Parathyroid adenoma (tissue), 2 donors: Measurements from ENCODE around the gene SOX13.

Experiments
- H2AFZ ChIP-seq: fragments of 300-600 bp; sonication (generic); one replicate; pipeline ENCODE4 v1.7.0; 2017; ENCODE audit warnings: antibody characterized with exemption, mild to moderate bottlenecking
- H3K27ac ChIP-seq: fragments of 300-600 bp; sonication (generic); one replicate; pipeline ENCODE4 v1.7.0; 2017
- H3K27me3 ChIP-seq: fragments of 300-600 bp; sonication (generic); one replicate; pipeline ENCODE4 v1.7.0; 2017; ENCODE audit warnings: low read length; ENCODE audit not compliant: control insufficient read depth, insufficient read depth
- H3K36me3 ChIP-seq: fragments of 300-600 bp; sonication (generic); one replicate; pipeline ENCODE4 v1.7.0; 2017; ENCODE audit warnings: low read length; ENCODE audit not compliant: control insufficient read depth, insufficient read depth
- H3K4me1 ChIP-seq: fragments of 300-600 bp; sonication (generic); one replicate; pipeline ENCODE4 v1.7.0; 2017; ENCODE audit warnings: control low read depth
- H3K4me2 ChIP-seq: fragments of 300-600 bp; sonication (generic); one replicate; pipeline ENCODE4 v1.7.0; 2017; ENCODE audit warnings: low read length
- H3K4me3 ChIP-seq: fragments of 300-600 bp; sonication (generic); one replicate; pipeline ENCODE4 v1.7.0; 2017; ENCODE audit warnings: low read depth, low read length
- H3K79me2 ChIP-seq: fragments of 300-600 bp; sonication (generic); one replicate; pipeline ENCODE4 v1.7.0; 2017; ENCODE audit warnings: control low read depth
- H3K9ac ChIP-seq: fragments of 300-600 bp; sonication (generic); one replicate; pipeline ENCODE4 v1.7.0; 2017; ENCODE audit warnings: mild to moderate bottlenecking
- H3K9me3 ChIP-seq: fragments of 300-600 bp; sonication (generic); one replicate; pipeline ENCODE4 v1.7.0; 2017; ENCODE audit warnings: low read length; ENCODE audit not compliant: control insufficient read depth
- TF ChIP-seq, protein P1 (sequence below): fragments of 300-600 bp; sonication (generic); IDR thresholded peaks from one replicate; pipeline ENCODE4 v1.7.0; 2017; ENCODE audit warnings: antibody characterized with exemption, mild to moderate bottlenecking
- donor health status: primary hyperparathyroidism.

The SOX13 gene

DNA sequence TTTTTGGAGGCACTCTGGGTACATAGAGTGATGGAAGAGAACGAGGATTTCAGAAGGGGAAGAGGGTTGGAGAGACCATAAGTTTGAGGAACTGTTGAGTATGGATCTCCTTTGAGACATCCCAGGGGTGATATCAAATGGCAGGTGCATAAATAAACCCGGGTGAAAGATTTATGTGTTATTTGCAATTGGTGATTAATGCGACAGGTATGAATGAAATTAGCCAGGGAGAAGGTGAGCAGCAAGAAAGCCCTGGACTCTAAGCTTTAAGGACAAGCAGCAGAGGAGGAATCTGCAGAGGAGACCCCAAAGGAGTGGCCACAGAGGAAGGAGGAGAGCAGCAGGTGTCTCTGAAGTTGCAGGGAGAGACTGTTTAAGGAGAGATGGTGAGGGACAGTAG, 102.0 kb downstream of the SOX13 start:
- H3K9me3 ChIP-seq, result no peaks in the 10 kb centered on the region
- no peaks in the 10 kb centered on the region for H3K4me1 ChIP-seq
- no peak overlapping the region for H2AFZ ChIP-seq
- H3K27me3 ChIP-seq, result no peaks in the 10 kb centered on the region
- no peak overlapping the region for H3K9ac ChIP-seq
- H3K4me3 ChIP-seq, result no peak overlapping the region
- H3K36me3 ChIP-seq, result no peaks in the 10 kb centered on the region
- no peak overlapping the region for H3K4me2 ChIP-seq
- TF ChIP-seq, protein P1, sequence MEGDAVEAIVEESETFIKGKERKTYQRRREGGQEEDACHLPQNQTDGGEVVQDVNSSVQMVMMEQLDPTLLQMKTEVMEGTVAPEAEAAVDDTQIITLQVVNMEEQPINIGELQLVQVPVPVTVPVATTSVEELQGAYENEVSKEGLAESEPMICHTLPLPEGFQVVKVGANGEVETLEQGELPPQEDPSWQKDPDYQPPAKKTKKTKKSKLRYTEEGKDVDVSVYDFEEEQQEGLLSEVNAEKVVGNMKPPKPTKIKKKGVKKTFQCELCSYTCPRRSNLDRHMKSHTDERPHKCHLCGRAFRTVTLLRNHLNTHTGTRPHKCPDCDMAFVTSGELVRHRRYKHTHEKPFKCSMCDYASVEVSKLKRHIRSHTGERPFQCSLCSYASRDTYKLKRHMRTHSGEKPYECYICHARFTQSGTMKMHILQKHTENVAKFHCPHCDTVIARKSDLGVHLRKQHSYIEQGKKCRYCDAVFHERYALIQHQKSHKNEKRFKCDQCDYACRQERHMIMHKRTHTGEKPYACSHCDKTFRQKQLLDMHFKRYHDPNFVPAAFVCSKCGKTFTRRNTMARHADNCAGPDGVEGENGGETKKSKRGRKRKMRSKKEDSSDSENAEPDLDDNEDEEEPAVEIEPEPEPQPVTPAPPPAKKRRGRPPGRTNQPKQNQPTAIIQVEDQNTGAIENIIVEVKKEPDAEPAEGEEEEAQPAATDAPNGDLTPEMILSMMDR, result no peak
- no peak overlapping the region for H3K27ac ChIP-seq
- H3K79me2 ChIP-seq, result no peaks in the 10 kb centered on the region

DNA sequence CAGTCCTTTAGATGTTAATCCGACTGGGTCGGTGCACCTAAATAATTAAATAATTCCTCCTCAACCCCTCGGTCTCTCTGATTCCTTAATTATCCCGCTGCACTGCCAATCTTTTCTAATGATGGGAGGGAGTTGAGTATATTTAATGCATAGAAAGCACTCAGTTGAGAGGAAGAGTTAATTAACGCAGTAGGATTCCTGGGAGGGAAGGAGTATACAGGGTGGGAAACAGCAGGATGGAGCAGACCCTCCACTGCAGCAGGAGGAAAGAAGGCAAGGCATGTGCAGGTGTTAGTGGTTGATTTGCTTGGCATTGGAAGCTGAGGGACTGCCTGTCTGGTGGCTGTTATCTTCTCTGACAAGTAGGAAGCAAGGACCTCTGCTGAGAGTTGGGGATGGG, 103.1 kb downstream of the SOX13 start:
- H3K4me3 ChIP-seq, result no peak overlapping the region
- TF ChIP-seq, protein P1, result no peak
- no peak overlapping the region for H3K4me2 ChIP-seq
- no peak overlapping the region for H3K9ac ChIP-seq
- H3K27me3 ChIP-seq, result no peaks in the 10 kb centered on the region
- no peaks in the 10 kb centered on the region for H3K9me3 ChIP-seq
- no peaks in the 10 kb centered on the region for H3K4me1 ChIP-seq
- H2AFZ ChIP-seq, result no peak overlapping the region
- H3K27ac ChIP-seq, result no peak overlapping the region
- no peaks in the 10 kb centered on the region for H3K79me2 ChIP-seq
- no peaks in the 10 kb centered on the region for H3K36me3 ChIP-seq

DNA sequence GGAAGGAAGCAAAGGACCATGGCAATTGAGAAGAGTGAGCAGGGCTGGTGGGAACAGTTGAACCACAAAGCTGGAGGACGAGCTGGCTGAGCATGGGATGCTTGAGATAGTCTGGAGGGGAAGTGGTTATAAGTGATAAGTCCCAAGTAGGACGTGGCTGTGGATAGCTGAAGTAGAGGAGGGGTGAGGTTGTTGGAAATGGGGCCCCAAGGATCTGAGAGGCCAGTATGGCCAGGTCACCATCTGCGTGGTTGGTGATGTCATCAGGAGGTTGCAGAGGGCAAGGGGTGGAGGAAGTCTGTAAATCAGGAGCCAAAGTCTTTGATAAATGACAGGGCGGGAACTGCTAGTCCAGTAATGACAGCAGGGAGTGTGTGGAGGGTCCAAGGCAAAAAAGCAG, 104.2 kb downstream of the SOX13 start:
- H2AFZ ChIP-seq, result no peak overlapping the region
- no peaks in the 10 kb centered on the region for H3K79me2 ChIP-seq
- no peak overlapping the region for H3K27ac ChIP-seq
- no peaks in the 10 kb centered on the region for H3K4me1 ChIP-seq
- no peaks in the 10 kb centered on the region for H3K36me3 ChIP-seq
- no peak overlapping the region for H3K4me3 ChIP-seq
- no peak overlapping the region for H3K9ac ChIP-seq
- H3K27me3 ChIP-seq, result no peaks in the 10 kb centered on the region
- TF ChIP-seq, protein P1, result no peak
- no peaks in the 10 kb centered on the region for H3K9me3 ChIP-seq
- no peak overlapping the region for H3K4me2 ChIP-seq
